C4-2B (cell line): ENCODE results near the gene PAQR6.

Experiments
- CTCF ChIP-seq: fragments of 450-650 bp; conservative IDR thresholded peaks from 2 replicates; pipeline ENCODE4 v1.5.1; 2017; ENCODE audit warnings: mild to moderate bottlenecking
- ZFX ChIP-seq: fragments of 450-650 bp; IDR thresholded peaks from 2 replicates; pipeline ENCODE4 v1.6.1; 2017

- TF ChIP-seq CTCF = no peak
- no peak for TF ChIP-seq ZFX
These were observed 5.8 kb upstream of the PAQR6 start for GRCh38 chr1:156253634-156254033.
